NCI-H345 treated with DMSO at 0.1 percent for 48 hours (cell line): ENCODE measurements around the gene RARS2.
"Not testable (repeated sequence)": the region's sequence is repeated elsewhere in the genome, so short reads cannot be mapped to it uniquely, and the experiment has no call there.

Source experiments
- DNase-seq: peaks from one replicate; lab custom pipeline; 2025; ENCODE audit not compliant: unreplicated experiment; lab: John Stamatoyannopoulos, UW

RARS2 gene

GRCh38 chr6:87504441-87504840, 85.3 kb downstream of the RARS2 start:
- no peak for DNase-seq

- DNase-seq: no peak
These were observed 87.8 kb downstream of the RARS2 start for GRCh38 chr6:87501809-87502572.

GRCh38 chr6:87498048-87498447, 91.7 kb downstream of the RARS2 start:
- no peak for DNase-seq

- DNase-seq: no peak
These were observed 94.9 kb downstream of the RARS2 start for GRCh38 chr6:87494761-87495422.

- DNase-seq: not testable (repeated sequence)
These were observed 100.5 kb downstream of the RARS2 start for GRCh38 chr6:87489326-87489725.

GRCh38 chr6:87487555-87487954, 102.2 kb downstream of the RARS2 start:
- no peak for DNase-seq

- no peak for DNase-seq
These were observed 105.3 kb downstream of the RARS2 start for GRCh38 chr6:87484491-87484890.

GRCh38 chr6:87483929-87484328, 105.9 kb downstream of the RARS2 start:
- DNase-seq: no peak

GRCh38 chr6:87482366-87482765, 107.4 kb downstream of the RARS2 start:
- no peak for DNase-seq

GRCh38 chr6:87481931-87482330, 107.9 kb downstream of the RARS2 start:
- DNase-seq: no peak

- no peak for DNase-seq
These were observed 116.3 kb downstream of the RARS2 start for GRCh38 chr6:87473419-87473903.

- peak; percentile 69 for DNase-seq
These were observed 117.0 kb downstream of the RARS2 start, which contains the start of gene SLC35A1 for GRCh38 chr6:87472525-87473418. Gene SLC35A1 (plus strand): TSS chr6:87472974. CDS start chr6:87473004, 30 bp downstream.

GRCh38 chr6:87465051-87465450, 124.7 kb downstream of the RARS2 start:
- DNase-seq: no peak
